Brain microvascular endothelial cell (primary cell): Measurements from ENCODE around the gene ABCC4.

ENCODE experiments used
- DNase-seq: peaks from one replicate; pipeline ENCODE4 v3.0.0-alpha.2; 2020
- H3K27ac ChIP-seq: fragments of 250-450 bp; sonication (Bioruptor Pico); 2 replicates; pipeline ENCODE4 v1.5.1; 2020; ENCODE audit warnings: mild to moderate bottlenecking, moderate library complexity
- H3K27me3 ChIP-seq: fragments of 250-450 bp; sonication (Bioruptor Pico); replicated peaks from 2 replicates; pipeline ENCODE4 v1.5.1; 2020; ENCODE audit warnings: mild to moderate bottlenecking
- H3K36me3 ChIP-seq: fragments of 250-450 bp; sonication (Bioruptor Pico); replicated peaks from 2 replicates; pipeline ENCODE4 v1.5.1; 2020; ENCODE audit warnings: mild to moderate bottlenecking
- H3K4me3 ChIP-seq: 2 replicates; pipeline ENCODE4 v1.5.1; 2011; ENCODE audit warnings: low read depth, mild to moderate bottlenecking, control low read depth, low read length, moderate library complexity
- CTCF ChIP-seq: IDR thresholded peaks from 2 replicates; pipeline ENCODE4 v1.5.1; 2011; ENCODE audit warnings: low read depth, mild to moderate bottlenecking, moderate library complexity, low read length, control low read depth, inconsistent platforms; ENCODE audit errors: missing control alignments
- in situ Hi-C: cut with HindIII; loops from 2 replicates; pipeline ENCODE4 v1.10.0; 2017; ENCODE audit warnings: low sequenced_read_pairs, low pct_ligation_motif_present

The ABCC4 gene

GRCh38 chr13:95241321-95241720 is 59.9 kb downstream of the ABCC4 start:
- Histone ChIP-seq H3K4me3 (no peak overlapping the region), H3K27me3 (no peaks in the 10 kb centered on the region), H3K36me3 (no peaks in the 10 kb centered on the region), H3K27ac (no peak overlapping the region)
- in situ Hi-C loops: no loop called here
- no peak for TF ChIP-seq CTCF
- no peak for DNase-seq

- in situ Hi-C loops: no loop called here
- H3K27ac ChIP-seq: no peak overlapping the region
- no peak overlapping the region for H3K4me3 ChIP-seq
- no peaks in the 10 kb centered on the region for H3K36me3 ChIP-seq
- no peak for TF ChIP-seq CTCF
- DNase-seq: no peak
- H3K27me3 ChIP-seq: no peaks in the 10 kb centered on the region
Measured at GRCh38 chr13:95239283-95239682, 62.0 kb downstream of the ABCC4 start.

GRCh38 chr13:95237310-95237870 is 63.9 kb downstream of the ABCC4 start:
- DNase-seq: no peak
- H3K4me3 ChIP-seq: no peak overlapping the region
- in situ Hi-C loops: no loop called here
- no peaks in the 10 kb centered on the region for H3K36me3 ChIP-seq
- no peaks in the 10 kb centered on the region for H3K27me3 ChIP-seq
- no peak overlapping the region for H3K27ac ChIP-seq
- no peak for TF ChIP-seq CTCF

- in situ Hi-C loops: no loop called here
- TF ChIP-seq CTCF: no peak
- Histone ChIP-seq H3K27ac (no peak overlapping the region), H3K4me3 (no peak overlapping the region), H3K27me3 (no peaks in the 10 kb centered on the region), H3K36me3 (no peaks in the 10 kb centered on the region)
- no peak for DNase-seq
Measured at GRCh38 chr13:95236774-95237173, 64.5 kb downstream of the ABCC4 start.

GRCh38 chr13:95235974-95236373 is 65.3 kb downstream of the ABCC4 start:
- Histone ChIP-seq H3K27ac (no peak overlapping the region), H3K36me3 (no peaks in the 10 kb centered on the region), H3K4me3 (no peak overlapping the region), H3K27me3 (no peaks in the 10 kb centered on the region)
- TF ChIP-seq CTCF: no peak
- in situ Hi-C loops: no loop called here
- no peak for DNase-seq

- no peak for DNase-seq
- H3K27ac ChIP-seq: no peak overlapping the region
- no peaks in the 10 kb centered on the region for H3K27me3 ChIP-seq
- no peaks in the 10 kb centered on the region for H3K36me3 ChIP-seq
- in situ Hi-C loops: no loop called here
- H3K4me3 ChIP-seq: no peak overlapping the region
- no peak for TF ChIP-seq CTCF
Measured at GRCh38 chr13:95235199-95235756, 66.0 kb downstream of the ABCC4 start.
